Measurements from ENCODE around the gene NENF.

DNA sequence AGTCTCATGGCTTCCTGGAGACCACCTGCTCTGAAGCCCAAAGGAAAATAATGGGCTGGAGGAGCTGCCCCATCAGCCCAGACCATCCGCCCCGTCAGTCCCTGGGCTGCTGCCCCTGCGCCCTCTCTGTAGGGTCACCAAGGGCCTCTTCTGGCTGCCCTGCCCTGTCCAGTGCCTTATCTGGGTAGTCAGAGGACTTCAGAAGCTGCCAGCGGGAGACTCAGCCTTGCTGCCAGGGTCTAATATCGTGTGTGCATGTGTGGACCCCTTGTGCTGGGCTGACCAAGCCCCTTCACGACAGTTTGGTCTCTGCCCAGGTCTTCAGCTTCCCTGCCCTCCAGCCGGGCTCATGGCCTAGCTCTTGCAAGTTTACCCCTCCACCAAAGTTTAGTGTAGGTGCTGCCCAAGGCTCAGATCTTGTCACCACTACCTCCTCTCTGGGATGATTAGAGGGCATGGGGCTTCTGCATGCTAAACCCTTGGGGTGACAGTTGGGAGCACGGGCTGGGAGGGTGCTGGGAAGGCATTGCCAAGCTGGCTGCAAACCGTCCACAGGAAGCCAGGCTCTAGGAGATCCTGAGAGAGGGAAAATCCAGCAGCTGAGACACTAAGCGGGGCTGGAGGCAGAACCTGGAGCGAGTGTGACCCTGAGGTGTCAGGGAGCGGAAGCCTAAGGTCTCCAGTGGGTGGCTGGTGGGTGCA lies 20.6 kb downstream of the NENF start:
- TF ChIP-seq, protein P1, sequence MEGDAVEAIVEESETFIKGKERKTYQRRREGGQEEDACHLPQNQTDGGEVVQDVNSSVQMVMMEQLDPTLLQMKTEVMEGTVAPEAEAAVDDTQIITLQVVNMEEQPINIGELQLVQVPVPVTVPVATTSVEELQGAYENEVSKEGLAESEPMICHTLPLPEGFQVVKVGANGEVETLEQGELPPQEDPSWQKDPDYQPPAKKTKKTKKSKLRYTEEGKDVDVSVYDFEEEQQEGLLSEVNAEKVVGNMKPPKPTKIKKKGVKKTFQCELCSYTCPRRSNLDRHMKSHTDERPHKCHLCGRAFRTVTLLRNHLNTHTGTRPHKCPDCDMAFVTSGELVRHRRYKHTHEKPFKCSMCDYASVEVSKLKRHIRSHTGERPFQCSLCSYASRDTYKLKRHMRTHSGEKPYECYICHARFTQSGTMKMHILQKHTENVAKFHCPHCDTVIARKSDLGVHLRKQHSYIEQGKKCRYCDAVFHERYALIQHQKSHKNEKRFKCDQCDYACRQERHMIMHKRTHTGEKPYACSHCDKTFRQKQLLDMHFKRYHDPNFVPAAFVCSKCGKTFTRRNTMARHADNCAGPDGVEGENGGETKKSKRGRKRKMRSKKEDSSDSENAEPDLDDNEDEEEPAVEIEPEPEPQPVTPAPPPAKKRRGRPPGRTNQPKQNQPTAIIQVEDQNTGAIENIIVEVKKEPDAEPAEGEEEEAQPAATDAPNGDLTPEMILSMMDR (IDR thresholded peaks at IDR 0.05), result no peak
- TF ChIP-seq TCF7L2 (IDR thresholded peaks at IDR 0.05; ENCODE audit: low read depth, low read length), result no peak
- TF ChIP-seq, protein P2, sequence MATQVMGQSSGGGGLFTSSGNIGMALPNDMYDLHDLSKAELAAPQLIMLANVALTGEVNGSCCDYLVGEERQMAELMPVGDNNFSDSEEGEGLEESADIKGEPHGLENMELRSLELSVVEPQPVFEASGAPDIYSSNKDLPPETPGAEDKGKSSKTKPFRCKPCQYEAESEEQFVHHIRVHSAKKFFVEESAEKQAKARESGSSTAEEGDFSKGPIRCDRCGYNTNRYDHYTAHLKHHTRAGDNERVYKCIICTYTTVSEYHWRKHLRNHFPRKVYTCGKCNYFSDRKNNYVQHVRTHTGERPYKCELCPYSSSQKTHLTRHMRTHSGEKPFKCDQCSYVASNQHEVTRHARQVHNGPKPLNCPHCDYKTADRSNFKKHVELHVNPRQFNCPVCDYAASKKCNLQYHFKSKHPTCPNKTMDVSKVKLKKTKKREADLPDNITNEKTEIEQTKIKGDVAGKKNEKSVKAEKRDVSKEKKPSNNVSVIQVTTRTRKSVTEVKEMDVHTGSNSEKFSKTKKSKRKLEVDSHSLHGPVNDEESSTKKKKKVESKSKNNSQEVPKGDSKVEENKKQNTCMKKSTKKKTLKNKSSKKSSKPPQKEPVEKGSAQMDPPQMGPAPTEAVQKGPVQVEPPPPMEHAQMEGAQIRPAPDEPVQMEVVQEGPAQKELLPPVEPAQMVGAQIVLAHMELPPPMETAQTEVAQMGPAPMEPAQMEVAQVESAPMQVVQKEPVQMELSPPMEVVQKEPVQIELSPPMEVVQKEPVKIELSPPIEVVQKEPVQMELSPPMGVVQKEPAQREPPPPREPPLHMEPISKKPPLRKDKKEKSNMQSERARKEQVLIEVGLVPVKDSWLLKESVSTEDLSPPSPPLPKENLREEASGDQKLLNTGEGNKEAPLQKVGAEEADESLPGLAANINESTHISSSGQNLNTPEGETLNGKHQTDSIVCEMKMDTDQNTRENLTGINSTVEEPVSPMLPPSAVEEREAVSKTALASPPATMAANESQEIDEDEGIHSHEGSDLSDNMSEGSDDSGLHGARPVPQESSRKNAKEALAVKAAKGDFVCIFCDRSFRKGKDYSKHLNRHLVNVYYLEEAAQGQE (IDR thresholded peaks at IDR 0.05; ENCODE audit: insufficient read depth in 1 of 2, low read depth in 2 of 2, low read length in 1 of 2), result no peak
